HepG2 (cell line): ENCODE results near the gene ARL8B. TPM values are rescaled to one million over a fixed set of nuclear protein-coding genes. Genes with fewer than 3 reads are reported as not detected.

Source experiments
- AGO2 ChIP-seq: fragments of 200-400 bp; formaldehyde crosslinking; optimal IDR thresholded peaks from 2 replicates; pipeline ENCODE3; 2017; ENCODE audit warnings: mild to moderate bottlenecking, low read depth, low read length, moderate library complexity
- FOXP4 ChIP-seq: sonication (generic); formaldehyde crosslinking; IDR thresholded peaks from 2 replicates; pipeline ENCODE4 v1.4.0; 2020; ENCODE audit warnings: missing genetic modification reagents
- KDM5A ChIP-seq: fragments of 200-600 bp; sonication (generic); IDR thresholded peaks from 2 replicates; pipeline ENCODE4 v1.7.0; 2018; ENCODE audit warnings: antibody characterized with exemption, mild to moderate bottlenecking, low read length, borderline replicate concordance
- LRRFIP1 ChIP-seq: sonication (generic); formaldehyde crosslinking; conservative IDR thresholded peaks from 2 replicates; pipeline ENCODE4 v1.4.0; 2020; ENCODE audit warnings: missing genetic modification reagents
- MZF1 ChIP-seq: sonication (generic); formaldehyde crosslinking; IDR thresholded peaks from 2 replicates; pipeline ENCODE4 v1.8.1; 2023; ENCODE audit warnings: mild to moderate bottlenecking, missing genetic modification reagents, borderline replicate concordance
- RBFOX2 ChIP-seq: fragments of 200-400 bp; formaldehyde crosslinking; IDR thresholded peaks from 2 replicates; pipeline ENCODE4 v1.6.1; 2017; ENCODE audit warnings: low read depth, mild to moderate bottlenecking, low read length
- ZBTB10 ChIP-seq: sonication (generic); formaldehyde crosslinking; IDR thresholded peaks from 2 replicates; pipeline ENCODE4 v1.4.0; 2020; ENCODE audit warnings: missing genetic modification reagents, borderline replicate concordance
- ZGPAT ChIP-seq: IDR thresholded peaks from 2 replicates; pipeline ENCODE4 v1.6.1; 2016; ENCODE audit warnings: mild to moderate bottlenecking
- ZNF3 ChIP-seq: IDR thresholded peaks from 2 replicates; pipeline ENCODE4 v1.7.0; 2017; ENCODE audit warnings: inconsistent platforms
- polyA plus RNA-seq, 8 experiments: library from polyadenylated mRNA; depleted of rRNA in 3 of 8; stranded (reverse) in 7 of 8; unstranded in 1 of 8; fragments of >200 nt; fragmentation: Illumina TruSeq in 4 of 8; extraction: Trizol in 4 of 8; gene quantifications; 2 replicates each; pipeline versions ENCODE4 v1.2.1 to v1.2.3, GENCODE V29; 2011 to 2016; ENCODE audit warnings: low read depth in 4 of 8, missing spikeins in 1 of 8, mixed read lengths in 1 of 8; ENCODE audit not compliant: insufficient read depth in 1 of 8
- total RNA-seq, 5 experiments: library from RNA; depleted of rRNA; stranded (reverse); fragments of >200 nt; fragmentation: Illumina TruSeq; extraction: Trizol; gene quantifications; 2 replicates each; pipeline ENCODE4 v1.2.3, GENCODE V29; 2016; ENCODE audit warnings: low read depth in 1 of 5
- TF ChIP-seq, protein P1 (sequence below): sonication (generic); formaldehyde crosslinking; IDR thresholded peaks from 2 replicates; pipeline ENCODE4 v1.5.1; 2020; ENCODE audit warnings: mild to moderate bottlenecking, missing genetic modification reagents, borderline replicate concordance

The ARL8B gene
- total and polyA plus RNA-seq, 2 of the 13 experiments (the other 11 are each of a cell fraction or from before 2014, with no cell fraction given): 23.5 to 30.4 TPM

DNA sequence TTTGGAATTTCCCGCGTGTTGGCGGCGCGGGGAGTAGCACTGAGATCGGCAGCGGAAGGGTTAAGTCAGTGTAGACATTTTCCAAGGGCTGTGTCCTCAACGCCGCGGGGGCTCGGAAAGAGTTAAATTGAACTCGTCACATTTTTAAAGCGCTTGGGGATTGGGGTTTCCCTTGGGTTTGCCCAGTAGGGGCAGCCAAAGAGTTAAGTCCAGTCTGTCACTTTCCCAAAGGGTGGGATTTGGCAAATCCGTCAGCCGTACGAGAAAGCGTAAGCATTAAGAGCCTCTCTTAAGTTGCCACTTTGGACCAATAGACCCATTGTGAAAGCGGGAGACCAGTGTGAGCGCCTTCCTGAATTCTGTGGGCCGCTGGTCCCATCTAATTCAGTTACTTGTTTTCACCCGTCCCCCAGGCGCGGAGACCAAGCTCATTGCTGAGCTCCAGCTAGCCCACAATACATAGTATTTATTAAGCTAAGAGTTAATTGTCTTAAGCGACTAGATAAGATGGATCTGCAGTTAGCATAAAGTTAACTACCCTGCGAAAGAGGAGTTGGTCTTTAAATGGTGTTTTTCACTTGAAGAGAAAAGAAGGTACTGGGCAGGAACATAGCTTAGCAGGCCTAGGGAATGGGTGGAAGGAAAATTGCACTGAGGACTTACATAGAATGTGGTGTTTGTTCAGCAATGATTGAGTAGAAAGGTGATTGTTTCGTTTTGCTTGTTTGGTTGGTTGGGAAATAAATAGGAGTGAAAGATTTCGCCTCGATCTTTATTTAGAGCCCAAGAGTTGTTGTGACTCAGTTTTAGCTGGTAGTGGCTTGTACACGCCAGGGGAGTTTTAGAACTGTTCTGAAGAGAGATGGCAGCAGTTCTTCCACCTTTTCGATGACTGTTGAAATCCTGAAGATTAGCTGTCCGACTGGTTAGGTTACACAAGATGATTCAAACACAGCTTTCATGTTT lies 932 bp downstream of the ARL8B start (continued):
- TF ChIP-seq, protein P1, sequence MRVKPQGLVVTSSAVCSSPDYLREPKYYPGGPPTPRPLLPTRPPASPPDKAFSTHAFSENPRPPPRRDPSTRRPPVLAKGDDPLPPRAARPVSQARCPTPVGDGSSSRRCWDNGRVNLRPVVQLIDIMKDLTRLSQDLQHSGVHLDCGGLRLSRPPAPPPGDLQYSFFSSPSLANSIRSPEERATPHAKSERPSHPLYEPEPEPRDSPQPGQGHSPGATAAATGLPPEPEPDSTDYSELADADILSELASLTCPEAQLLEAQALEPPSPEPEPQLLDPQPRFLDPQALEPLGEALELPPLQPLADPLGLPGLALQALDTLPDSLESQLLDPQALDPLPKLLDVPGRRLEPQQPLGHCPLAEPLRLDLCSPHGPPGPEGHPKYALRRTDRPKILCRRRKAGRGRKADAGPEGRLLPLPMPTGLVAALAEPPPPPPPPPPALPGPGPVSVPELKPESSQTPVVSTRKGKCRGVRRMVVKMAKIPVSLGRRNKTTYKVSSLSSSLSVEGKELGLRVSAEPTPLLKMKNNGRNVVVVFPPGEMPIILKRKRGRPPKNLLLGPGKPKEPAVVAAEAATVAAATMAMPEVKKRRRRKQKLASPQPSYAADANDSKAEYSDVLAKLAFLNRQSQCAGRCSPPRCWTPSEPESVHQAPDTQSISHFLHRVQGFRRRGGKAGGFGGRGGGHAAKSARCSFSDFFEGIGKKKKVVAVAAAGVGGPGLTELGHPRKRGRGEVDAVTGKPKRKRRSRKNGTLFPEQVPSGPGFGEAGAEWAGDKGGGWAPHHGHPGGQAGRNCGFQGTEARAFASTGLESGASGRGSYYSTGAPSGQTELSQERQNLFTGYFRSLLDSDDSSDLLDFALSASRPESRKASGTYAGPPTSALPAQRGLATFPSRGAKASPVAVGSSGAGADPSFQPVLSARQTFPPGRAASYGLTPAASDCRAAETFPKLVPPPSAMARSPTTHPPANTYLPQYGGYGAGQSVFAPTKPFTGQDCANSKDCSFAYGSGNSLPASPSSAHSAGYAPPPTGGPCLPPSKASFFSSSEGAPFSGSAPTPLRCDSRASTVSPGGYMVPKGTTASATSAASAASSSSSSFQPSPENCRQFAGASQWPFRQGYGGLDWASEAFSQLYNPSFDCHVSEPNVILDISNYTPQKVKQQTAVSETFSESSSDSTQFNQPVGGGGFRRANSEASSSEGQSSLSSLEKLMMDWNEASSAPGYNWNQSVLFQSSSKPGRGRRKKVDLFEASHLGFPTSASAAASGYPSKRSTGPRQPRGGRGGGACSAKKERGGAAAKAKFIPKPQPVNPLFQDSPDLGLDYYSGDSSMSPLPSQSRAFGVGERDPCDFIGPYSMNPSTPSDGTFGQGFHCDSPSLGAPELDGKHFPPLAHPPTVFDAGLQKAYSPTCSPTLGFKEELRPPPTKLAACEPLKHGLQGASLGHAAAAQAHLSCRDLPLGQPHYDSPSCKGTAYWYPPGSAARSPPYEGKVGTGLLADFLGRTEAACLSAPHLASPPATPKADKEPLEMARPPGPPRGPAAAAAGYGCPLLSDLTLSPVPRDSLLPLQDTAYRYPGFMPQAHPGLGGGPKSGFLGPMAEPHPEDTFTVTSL (CRISPR knock-in tag): 0 out of 2 replicates have a peak, but pooled peaks have one; percentile 28
- TF ChIP-seq RBFOX2 (no peak), ZBTB10 (CRISPR knock-in tag) (no peak), MZF1 (CRISPR knock-in tag) (no peak), FOXP4 (CRISPR knock-in tag) (no peak), AGO2 (no peak), LRRFIP1 (CRISPR knock-in tag) (no peak), KDM5A (peak; percentile 75; the same call in 1 of the 2 replicates), ZGPAT (CRISPR knock-in tag) (no peak), ZNF3 (no peak)
